Gastroesophageal sphincter (tissue), 3 donors: Measurements from ENCODE around the gene MYO5A.

Experiments used
- EP300 ChIP-seq: sonication (generic); formaldehyde crosslinking; IDR thresholded peaks from one replicate; pipeline ENCODE4 v1.6.1; 2017; ENCODE audit warnings: antibody characterized with exemption, mild to moderate bottlenecking
- POLR2A ChIP-seq, 2 donors: fragments of 450-650 bp; IDR thresholded peaks; one replicate each; pipeline ENCODE4 v1.6.1; 2017; ENCODE audit warnings: antibody characterized with exemption in 2 of 2, mild to moderate bottlenecking in 2 of 2, moderate library complexity in 1 of 2
- POLR2AphosphoS5 ChIP-seq: sonication (generic); formaldehyde crosslinking; IDR thresholded peaks from one replicate; pipeline ENCODE4 v1.6.1; 2017; ENCODE audit warnings: antibody characterized with exemption
- TF ChIP-seq, protein P1 (sequence below), 4 experiments: fragments of 200-600 bp in 2 of 4; fragments of 450-650 bp in 2 of 4; sonication (generic) in 1 of 4; IDR thresholded peaks; one replicate each; pipeline ENCODE4 v1.5.1; 2017 to 2019; ENCODE audit warnings: antibody characterized with exemption in 4 of 4, mild to moderate bottlenecking in 2 of 4, moderate library complexity in 2 of 4

DNA sequence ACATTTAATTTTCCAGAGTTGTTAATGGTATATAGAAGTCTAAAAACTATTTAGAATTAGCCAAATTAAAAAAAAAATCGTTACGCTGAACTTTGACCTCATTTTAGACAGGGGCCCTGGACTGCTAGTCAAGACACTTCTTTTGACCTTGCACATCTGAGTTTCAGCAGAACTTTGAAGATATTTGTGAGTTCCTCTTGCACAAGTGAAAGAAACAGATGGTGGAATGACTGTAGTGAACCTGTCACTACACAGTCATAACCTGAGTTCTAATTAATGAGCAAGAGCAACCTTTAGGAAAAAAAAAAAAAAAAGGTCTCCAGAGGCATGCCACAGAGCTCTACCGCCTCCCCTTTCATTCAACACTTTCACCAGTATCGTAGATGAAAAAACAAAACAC, 238.4 kb downstream of the MYO5A start:
- TF ChIP-seq, protein P1, sequence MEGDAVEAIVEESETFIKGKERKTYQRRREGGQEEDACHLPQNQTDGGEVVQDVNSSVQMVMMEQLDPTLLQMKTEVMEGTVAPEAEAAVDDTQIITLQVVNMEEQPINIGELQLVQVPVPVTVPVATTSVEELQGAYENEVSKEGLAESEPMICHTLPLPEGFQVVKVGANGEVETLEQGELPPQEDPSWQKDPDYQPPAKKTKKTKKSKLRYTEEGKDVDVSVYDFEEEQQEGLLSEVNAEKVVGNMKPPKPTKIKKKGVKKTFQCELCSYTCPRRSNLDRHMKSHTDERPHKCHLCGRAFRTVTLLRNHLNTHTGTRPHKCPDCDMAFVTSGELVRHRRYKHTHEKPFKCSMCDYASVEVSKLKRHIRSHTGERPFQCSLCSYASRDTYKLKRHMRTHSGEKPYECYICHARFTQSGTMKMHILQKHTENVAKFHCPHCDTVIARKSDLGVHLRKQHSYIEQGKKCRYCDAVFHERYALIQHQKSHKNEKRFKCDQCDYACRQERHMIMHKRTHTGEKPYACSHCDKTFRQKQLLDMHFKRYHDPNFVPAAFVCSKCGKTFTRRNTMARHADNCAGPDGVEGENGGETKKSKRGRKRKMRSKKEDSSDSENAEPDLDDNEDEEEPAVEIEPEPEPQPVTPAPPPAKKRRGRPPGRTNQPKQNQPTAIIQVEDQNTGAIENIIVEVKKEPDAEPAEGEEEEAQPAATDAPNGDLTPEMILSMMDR (IDR thresholded peaks at IDR 0.05): no peak
- TF ChIP-seq POLR2AphosphoS5 (no peak), POLR2A (IDR thresholded peaks at IDR 0.05) (no peak), EP300 (no peak)
